Transverse colon (tissue), 4 donors: ENCODE measurements around the gene TNFRSF25. TPM values are rescaled to one million over a fixed set of nuclear protein-coding genes. Genes with fewer than 3 reads are reported as not detected.

Source experiments
- DNase-seq: peaks from one replicate; pipeline ENCODE4 v3.0.0-alpha.2; 2019
- H3K27ac ChIP-seq, 4 donors: fragments of 200-600 bp; sonication (generic); 2 replicates each; pipeline ENCODE4 v1.5.1; 2016 to 2018; ENCODE audit warnings: inconsistent platforms in 4 of 4
- H3K27me3 ChIP-seq: fragments of 200-600 bp; sonication (generic); 2 replicates; pipeline ENCODE4 v1.5.1; 2017; ENCODE audit warnings: inconsistent platforms
- H3K36me3 ChIP-seq, 4 donors: fragments of 200-600 bp; sonication (generic); 2 replicates each; pipeline ENCODE4 v1.5.1; 2017 to 2019; ENCODE audit warnings: inconsistent platforms in 4 of 4
- H3K4me1 ChIP-seq, 4 donors: fragments of 200-600 bp; sonication (generic); 2 replicates each; pipeline ENCODE4 v1.5.1; 2017 to 2020; ENCODE audit warnings: inconsistent platforms in 4 of 4
- H3K4me3 ChIP-seq, 4 donors: fragments of 200-600 bp; sonication (generic); 1 replicate in 1 of 4; 2 replicates in 3 of 4; pipeline versions ENCODE4 v1.5.1 to v1.6.1; 2017 to 2019; ENCODE audit warnings: inconsistent platforms in 4 of 4
- H3K9me3 ChIP-seq, 2 donors: fragments of 200-600 bp; sonication (generic); 2 replicates each; pipeline ENCODE4 v1.5.1; 2017 to 2019; ENCODE audit warnings: inconsistent platforms in 2 of 2
- CTCF ChIP-seq, 5 experiments: fragments of 200-600 bp in 3 of 5; fragments of 450-650 bp in 2 of 5; sonication (generic) in 3 of 5; IDR thresholded peaks; 1 replicate in 2 of 5; 2 replicates in 3 of 5; pipeline ENCODE4 v1.5.1; 2016 to 2017; ENCODE audit warnings: antibody characterized with exemption in 5 of 5, inconsistent platforms in 3 of 5, mild to moderate bottlenecking in 2 of 5, moderate library complexity in 1 of 5
- EP300 ChIP-seq: sonication (generic); formaldehyde crosslinking; IDR thresholded peaks from one replicate; pipeline ENCODE4 v1.6.1; 2017; ENCODE audit warnings: antibody characterized with exemption, low read depth
- POLR2A ChIP-seq: fragments of 450-650 bp; IDR thresholded peaks from one replicate; pipeline ENCODE4 v1.6.1; 2016; ENCODE audit warnings: antibody characterized with exemption, mild to moderate bottlenecking, moderate library complexity
- POLR2AphosphoS5 ChIP-seq, 3 donors: sonication (generic); formaldehyde crosslinking; IDR thresholded peaks; one replicate each; pipeline ENCODE4 v1.6.1; 2016; ENCODE audit warnings: antibody characterized with exemption in 3 of 3
- WGBS, 2 donors: methylation state at CpG; one replicate each; pipeline ENCODE4 v1.1.5; 2018; ENCODE audit warnings: low coverage in 1 of 2; 5-methylcytosine and 5-hydroxymethylcytosine counted together
- in situ Hi-C, 4 donors: fragments of 200-750 bp; cut with MboI; loops; one replicate each; pipeline versions ENCODE4 v1.15.0 to v1.15.1; 2017; ENCODE audit warnings: low sequenced_read_pairs in 3 of 4, low pct_ligation_motif_present in 1 of 4, low pct_unique_long_range_greater_than_20kb in 1 of 4
- intact Hi-C: fragments of 100-400 bp; cut with DNase I; formaldehyde crosslinking; loops from one replicate; pipeline ENCODE4 v1.15.1; 2023; ENCODE audit warnings: low total_unique reads
- total RNA-seq, 4 donors: library from RNA; depleted of rRNA; stranded (reverse); fragments of >200 nt; gene quantifications; one replicate each; pipeline ENCODE4 v1.1.0, GENCODE V29; 2016

The TNFRSF25 gene
- total RNA-seq, 4 donors from 2014 or later, result 38.9 to 55.3 (median 45.0) TPM

GRCh38 chr1:6512245-6512907, 46.4 kb upstream of the TNFRSF25 start:
- in situ Hi-C loops (no loop called here), intact Hi-C loops (no loop called here)
- Histone ChIP-seq H3K4me1 (no peaks in the 10 kb centered on the region), H3K4me3 (no peak overlapping the region), H3K27me3 (no peaks in the 10 kb centered on the region), H3K9me3 (no peaks in the 10 kb centered on the region), H3K36me3 (no peaks in the 10 kb centered on the region), H3K27ac (no peak overlapping the region)
- WGBS, 2 donors, result 89% methylated on average over 19 of the region's 19 CpGs; no CpG with 5 or more reads in 1 of the 2 donors
- no peak for DNase-seq
- TF ChIP-seq EP300 (no peak), POLR2AphosphoS5 (IDR thresholded peaks at IDR 0.05) (no peak), POLR2A (no peak), CTCF (IDR thresholded peaks at IDR 0.05) (no peak)

GRCh38 chr1:6511561-6512244, 45.7 kb upstream of the TNFRSF25 start:
- Histone ChIP-seq H3K27ac (no peak overlapping the region), H3K4me1 (no peaks in the 10 kb centered on the region), H3K9me3 (no peaks in the 10 kb centered on the region), H3K4me3 (no peak overlapping the region), H3K36me3 (no peaks in the 10 kb centered on the region), H3K27me3 (no peaks in the 10 kb centered on the region)
- 87% methylated on average over 16 of the region's 16 CpGs; no CpG with 5 or more reads in 1 of the 2 donors for WGBS, 2 donors
- in situ Hi-C loops, result no loop called here
- DNase-seq, result no peak
- TF ChIP-seq POLR2AphosphoS5 (IDR thresholded peaks at IDR 0.05), result no peak
- TF ChIP-seq EP300, result no peak
- intact Hi-C loops, result no loop called here

- no peak for DNase-seq
- in situ Hi-C loops (no loop called here), intact Hi-C loops (no loop called here)
- TF ChIP-seq POLR2A (no peak), EP300 (no peak), CTCF (IDR thresholded peaks at IDR 0.05) (no peak), POLR2AphosphoS5 (IDR thresholded peaks at IDR 0.05) (no peak)
- Histone ChIP-seq H3K4me3 (no peak overlapping the region), H3K36me3 (no peaks in the 10 kb centered on the region), H3K27ac (no peak overlapping the region), H3K27me3 (no peaks in the 10 kb centered on the region), H3K4me1 (no peaks in the 10 kb centered on the region), H3K9me3 (no peaks in the 10 kb centered on the region)
- WGBS, 2 donors, result 66 to 75% methylated on average over 3 to 6 of the region's 6 CpGs
Measured at GRCh38 chr1:6511056-6511455, 45.1 kb upstream of the TNFRSF25 start.

GRCh38 chr1:6510493-6510892, 44.5 kb upstream of the TNFRSF25 start:
- no peaks in the 10 kb centered on the region for H3K4me1 ChIP-seq
- no peaks in the 10 kb centered on the region for H3K36me3 ChIP-seq
- TF ChIP-seq POLR2A (no peak), POLR2AphosphoS5 (IDR thresholded peaks at IDR 0.05) (no peak), EP300 (no peak), CTCF (IDR thresholded peaks at IDR 0.05) (no peak)
- in situ Hi-C loops (no loop called here), intact Hi-C loops (no loop called here)
- H3K27me3 ChIP-seq, result no peaks in the 10 kb centered on the region
- H3K27ac ChIP-seq, result no peak overlapping the region
- DNase-seq, result no peak
- no peak overlapping the region for H3K4me3 ChIP-seq
- 50 to 76% methylated on average over 2 to 6 of the region's 6 CpGs for WGBS, 2 donors
- H3K9me3 ChIP-seq, result no peaks in the 10 kb centered on the region
